Kidney (tissue), 14 donors: ENCODE results near the gene SH3D19. TPM values are rescaled to one million over a fixed set of nuclear protein-coding genes. Genes with fewer than 3 reads are reported as not detected.
A peak's percentile ranks its signal among the peaks of the same experiment; 100 is the strongest.

Experiments
- DNase-seq, 5 donors: peaks; one replicate each; pipeline ENCODE4 v3.0.0-alpha.2; 2013 to 2020
- FAIRE-seq: peaks from 2 replicates; lab custom pipeline; 2012; peaks lifted over from hg19 to GRCh38; lab: Jason Lieb, UNC
- H3K27ac ChIP-seq, 2 donors: one replicate each; pipeline ENCODE4 v1.7.0; 2013; ENCODE audit warnings: low read depth in 2 of 2, low read length in 2 of 2, inconsistent platforms in 1 of 2
- H3K27me3 ChIP-seq: one replicate; pipeline ENCODE4 v1.7.1; 2013; ENCODE audit warnings: low read length, inconsistent platforms; ENCODE audit not compliant: control insufficient read depth, insufficient read depth
- H3K36me3 ChIP-seq, 3 donors: one replicate each; pipeline versions ENCODE4 v1.7.0 to v1.7.1; 2013; ENCODE audit warnings: low read length in 3 of 3, control low read depth in 1 of 3, inconsistent platforms in 1 of 3; ENCODE audit not compliant: insufficient read depth in 3 of 3, control insufficient read depth in 2 of 3
- H3K4me1 ChIP-seq, 3 donors: one replicate each; pipeline versions ENCODE4 v1.7.0 to v1.7.1; 2013; ENCODE audit warnings: low read length in 3 of 3, inconsistent platforms in 1 of 3, low read depth in 1 of 3; ENCODE audit not compliant: control insufficient read depth in 2 of 3, insufficient read depth in 2 of 3
- H3K4me3 ChIP-seq, 3 donors: one replicate each; pipeline versions ENCODE4 v1.7.0 to v1.8.1; 2013; ENCODE audit warnings: low read length in 3 of 3, control low read depth in 1 of 3, inconsistent platforms in 1 of 3
- H3K9ac ChIP-seq, 3 donors: one replicate each; pipeline versions ENCODE4 v1.7.0 to v1.7.1; 2013; ENCODE audit warnings: low read length in 3 of 3, control low read depth in 1 of 3, inconsistent platforms in 1 of 3
- H3K9me3 ChIP-seq, 3 donors: one replicate each; pipeline versions ENCODE4 v1.7.0 to v1.7.1; 2013; ENCODE audit warnings: low read length in 3 of 3, control low read depth in 1 of 3, inconsistent platforms in 1 of 3; ENCODE audit not compliant: control insufficient read depth in 2 of 3, insufficient read depth in 1 of 3
- CTCF ChIP-seq: IDR thresholded peaks from 3 replicates; pipeline ENCODE4 v1.5.1; 2012; ENCODE audit warnings: mild to moderate bottlenecking, moderate library complexity, borderline replicate concordance; ENCODE audit not compliant: insufficient read depth; ENCODE audit errors: extremely low read depth
- intact Hi-C: fragments of 100-400 bp; cut with DNase I; formaldehyde crosslinking; loops from one replicate; pipeline ENCODE4 v1.11.1; 2022
- polyA plus RNA-seq: library from polyadenylated mRNA; stranded (reverse); fragments of 350-450 nt; fragmentation: Illumina TruSeq; extraction: RNeasy Lipid Tissue Mini Kit (QIAGEN cat#74804); gene quantifications from one replicate; pipeline ENCODE4 v1.2.3, GENCODE V29; 2014; ENCODE audit warnings: low read depth, low replicate concordance; ENCODE audit not compliant: insufficient read depth
- total RNA-seq: library from RNA; stranded (reverse); fragmentation: NEBNext Ultra II Directional; extraction: Animal tissue kit (Norgen Biotek cat#: 25700); gene quantifications from one replicate; pipeline ENCODE4 v1.2.1, GENCODE V29; 2021
- donor health status: control.
- donor health status: control.
- donor health status: control.
- donor health status: control.
- donor health status: control.
- donor health status: DM: yes; HTN: yes; CAD: no.
- donor health status: Normal renal cell carcinoma (clear cell type).

Gene SH3D19
- total and polyA plus RNA-seq, 2 donors from 2014 or later: 13.6 to 36.8 TPM

GRCh38 chr4:151166636-151167035, 158.8 kb downstream of the SH3D19 start:
- FAIRE-seq (no peak), DNase-seq (no peak)
- no peaks in the 10 kb centered on the region for H3K36me3 ChIP-seq
- no peak overlapping the region for H3K9ac ChIP-seq
- H3K4me1 ChIP-seq: peaks cover 0 to 8% (median 4%) of the 10 kb centered on the region in 3 donors
- intact Hi-C loops: no loop called here
- H3K27me3 ChIP-seq: no peaks in the 10 kb centered on the region
- TF ChIP-seq CTCF: no peak
- no peak overlapping the region for H3K27ac ChIP-seq
- no peaks in the 10 kb centered on the region for H3K9me3 ChIP-seq
- no peak overlapping the region for H3K4me3 ChIP-seq

- Histone ChIP-seq H3K9me3 (no peaks in the 10 kb centered on the region), H3K4me3 (no peak overlapping the region), H3K36me3 (no peaks in the 10 kb centered on the region), H3K27me3 (no peaks in the 10 kb centered on the region), H3K4me1 (peaks cover 0 to 4% (median 4%) of the 10 kb centered on the region in 3 donors), H3K9ac (no peak overlapping the region), H3K27ac (peak overlapping the region in 1 of 2 donors; percentile 48)
- DNase-seq (peak in 1 of 5 donors; percentile 13), FAIRE-seq (no peak)
- TF ChIP-seq CTCF: no peak
- intact Hi-C loops: no loop called here
Measured at GRCh38 chr4:151165205-151166000, 160.0 kb downstream of the SH3D19 start.

GRCh38 chr4:151163855-151164254, 161.6 kb downstream of the SH3D19 start:
- no peak for FAIRE-seq
- TF ChIP-seq CTCF: no peak
- Histone ChIP-seq H3K9ac (no peak overlapping the region), H3K27me3 (no peaks in the 10 kb centered on the region), H3K4me3 (no peak overlapping the region), H3K27ac (no peak overlapping the region), H3K9me3 (no peaks in the 10 kb centered on the region), H3K36me3 (no peaks in the 10 kb centered on the region), H3K4me1 (peaks cover 0 to 4% (median 4%) of the 10 kb centered on the region in 3 donors)
- DNase-seq: no peak
- intact Hi-C loops: no loop called here
